PC-3 (cell line): ENCODE measurements around the gene TOB1. TPM values are rescaled to one million over a fixed set of nuclear protein-coding genes. Genes with fewer than 3 reads are reported as not detected.

ENCODE experiments used
- ATAC-seq: fragments of 200-7000 bp; cut with Tn5 transposase; 2 replicates; pipeline ENCODE4 v1.9.1; 2020; ENCODE audit warnings: mild to moderate bottlenecking, moderate library complexity
- BruUV-seq: library from RNA; stranded (reverse); fragments of 400-500 nt; replicated peaks from 2 replicates; lab custom pipeline; 2021; lab: Mats Ljungman, UMichigan
- CTCF ChIA-PET: fragments of 300-600 bp; sonication (Branson Sonifier 250); formaldehyde crosslinking; loops from one replicate; lab custom pipeline; 2022; ENCODE audit warnings: antibody characterized with exemption; lab: Charles Lee
- POLR2A ChIA-PET: fragments of 300-600 bp; sonication (Branson Sonifier 250); formaldehyde crosslinking; loops from one replicate; lab custom pipeline; 2022; ENCODE audit warnings: antibody characterized with exemption; ENCODE audit not compliant: unreplicated experiment; lab: Charles Lee
- DNase-seq: peaks from one replicate; pipeline ENCODE4 v3.0.0-alpha.2; 2015
- H2AFZ ChIP-seq: fragments of 300-600 bp; sonication (generic); 2 replicates; pipeline ENCODE4 v1.6.0; 2016; ENCODE audit warnings: antibody characterized with exemption, low read length
- H3F3A ChIP-seq: fragments of 300-600 bp; sonication (generic); one replicate; pipeline ENCODE4 v1.6.0; 2017; ENCODE audit warnings: antibody characterized with exemption, low read length, control low read depth, mild to moderate bottlenecking; ENCODE audit not compliant: unreplicated experiment
- H3K27ac ChIP-seq: fragments of 300-600 bp; sonication (generic); 2 replicates; pipeline ENCODE4 v1.5.1; 2016; ENCODE audit warnings: mild to moderate bottlenecking, low read length
- H3K27me3 ChIP-seq: fragments of 300-600 bp; sonication (generic); 2 replicates; pipeline ENCODE4 v1.6.1; 2016; ENCODE audit warnings: low read length, mixed read lengths
- H3K36me3 ChIP-seq: fragments of 300-600 bp; sonication (generic); 2 replicates; pipeline ENCODE4 v1.6.1; 2016; ENCODE audit warnings: low read depth, mixed run types, low read length, mixed read lengths
- H3K4me1 ChIP-seq: fragments of 300-600 bp; sonication (generic); 2 replicates; pipeline ENCODE4 v1.5.1; 2016; ENCODE audit warnings: low read length; ENCODE audit not compliant: insufficient read depth
- H3K4me2 ChIP-seq: fragments of 300-600 bp; sonication (generic); 2 replicates; pipeline ENCODE4 v1.6.0; 2016; ENCODE audit warnings: low read length
- H3K4me3 ChIP-seq: fragments of 300-600 bp; sonication (generic); 2 replicates; pipeline ENCODE4 v1.5.1; 2016; ENCODE audit warnings: mild to moderate bottlenecking, low read length, mixed read lengths
- H3K79me2 ChIP-seq: fragments of 300-600 bp; sonication (generic); 2 replicates; pipeline ENCODE4 v1.6.1; 2017; ENCODE audit warnings: low read length, mixed read lengths
- H3K9ac ChIP-seq: fragments of 300-600 bp; sonication (generic); 2 replicates; pipeline ENCODE4 v1.6.0; 2016; ENCODE audit warnings: mild to moderate bottlenecking, low read length
- H3K9me2 ChIP-seq: fragments of 300-600 bp; sonication (generic); replicated peaks from 2 replicates; pipeline ENCODE4 v1.6.1; 2016; ENCODE audit warnings: mixed run types, low read length, mixed read lengths
- H3K9me3 ChIP-seq: fragments of 300-600 bp; sonication (generic); 2 replicates; pipeline ENCODE4 v1.6.1; 2016; ENCODE audit warnings: low read length, mixed read lengths
- H4K20me1 ChIP-seq: fragments of 300-600 bp; sonication (generic); 2 replicates; pipeline ENCODE4 v1.6.1; 2016; ENCODE audit warnings: low read length, mixed read lengths
- EZH2 ChIP-seq: fragments of 300-600 bp; sonication (generic); IDR thresholded peaks from one replicate; pipeline ENCODE4 v1.6.1; 2017; ENCODE audit warnings: antibody characterized with exemption, mild to moderate bottlenecking, low read length; ENCODE audit not compliant: unreplicated experiment
- EZH2phosphoT487 ChIP-seq: fragments of 300-600 bp; sonication (generic); IDR thresholded peaks from 2 replicates; pipeline ENCODE4 v1.6.1; 2018; ENCODE audit warnings: mild to moderate bottlenecking, antibody characterized with exemption, low read length, borderline replicate concordance
- intact Hi-C: fragments of 100-400 bp; cut with micrococcal nuclease; formaldehyde crosslinking; loops from 2 replicates; pipeline ENCODE4 v1.9.0; 2023
- total RNA-seq: library from RNA; depleted of rRNA; stranded (reverse); fragments of >200 nt; gene quantifications from 2 replicates; pipeline ENCODE4 v1.2.3, GENCODE V29; 2014
- TF ChIP-seq, protein P1 (sequence below): fragments of 300-600 bp; sonication (generic); conservative IDR thresholded peaks from 2 replicates; pipeline ENCODE4 v1.5.1; 2017; ENCODE audit warnings: antibody characterized with exemption, low read depth, mild to moderate bottlenecking, low read length

Gene TOB1
- total RNA-seq, 1 experiment from 2014 or later, result 28.7 TPM

DNA sequence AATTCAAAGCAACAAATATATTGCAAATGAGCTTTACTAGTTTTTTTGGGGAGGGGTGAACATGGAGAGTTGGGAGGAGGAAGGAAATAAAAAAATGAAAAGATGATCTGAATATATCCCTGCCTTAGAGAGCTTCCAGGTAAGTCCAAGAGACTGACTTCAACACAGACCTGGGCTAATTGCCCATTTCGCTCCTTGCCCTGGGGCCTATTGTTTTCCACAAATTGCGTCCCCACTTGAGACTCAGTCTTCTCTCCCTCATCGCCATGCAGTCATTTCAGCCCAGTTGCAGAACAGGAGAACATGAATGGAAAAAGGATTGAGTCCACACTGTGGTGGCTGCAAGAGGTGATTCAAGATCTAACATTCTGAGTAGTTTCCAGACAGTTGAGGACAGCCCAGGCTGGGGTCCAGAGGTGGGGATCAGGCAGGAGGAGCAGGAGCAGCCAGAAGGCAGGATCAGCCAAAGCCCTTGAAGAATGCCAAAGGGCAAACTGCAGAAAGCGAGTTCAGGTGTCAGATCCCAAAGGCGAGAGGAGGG is 21.6 kb upstream of the TOB1 start:
- intact Hi-C loops, result no loop called here
- Histone ChIP-seq H3F3A (no peaks in the 10 kb centered on the region), H2AFZ (no peak overlapping the region), H4K20me1 (no peaks in the 10 kb centered on the region), H3K27me3 (no peaks in the 10 kb centered on the region), H3K4me2 (no peak overlapping the region), H3K9me2 (no peaks in the 10 kb centered on the region), H3K9me3 (no peaks in the 10 kb centered on the region), H3K9ac (no peak overlapping the region), H3K4me3 (no peak overlapping the region), H3K36me3 (no peaks in the 10 kb centered on the region), H3K4me1 (peaks cover 36% of the 10 kb centered on the region), H3K79me2 (no peaks in the 10 kb centered on the region), H3K27ac (no peak overlapping the region)
- no TSS peak for BruUV-seq
- DNase-seq (no peak), ATAC-seq (no peak)
- ChIA-PET POLR2A (no interaction called here), CTCF (no interaction called here)
- TF ChIP-seq EZH2phosphoT487 (no peak), EZH2 (no peak)
- TF ChIP-seq, protein P1, sequence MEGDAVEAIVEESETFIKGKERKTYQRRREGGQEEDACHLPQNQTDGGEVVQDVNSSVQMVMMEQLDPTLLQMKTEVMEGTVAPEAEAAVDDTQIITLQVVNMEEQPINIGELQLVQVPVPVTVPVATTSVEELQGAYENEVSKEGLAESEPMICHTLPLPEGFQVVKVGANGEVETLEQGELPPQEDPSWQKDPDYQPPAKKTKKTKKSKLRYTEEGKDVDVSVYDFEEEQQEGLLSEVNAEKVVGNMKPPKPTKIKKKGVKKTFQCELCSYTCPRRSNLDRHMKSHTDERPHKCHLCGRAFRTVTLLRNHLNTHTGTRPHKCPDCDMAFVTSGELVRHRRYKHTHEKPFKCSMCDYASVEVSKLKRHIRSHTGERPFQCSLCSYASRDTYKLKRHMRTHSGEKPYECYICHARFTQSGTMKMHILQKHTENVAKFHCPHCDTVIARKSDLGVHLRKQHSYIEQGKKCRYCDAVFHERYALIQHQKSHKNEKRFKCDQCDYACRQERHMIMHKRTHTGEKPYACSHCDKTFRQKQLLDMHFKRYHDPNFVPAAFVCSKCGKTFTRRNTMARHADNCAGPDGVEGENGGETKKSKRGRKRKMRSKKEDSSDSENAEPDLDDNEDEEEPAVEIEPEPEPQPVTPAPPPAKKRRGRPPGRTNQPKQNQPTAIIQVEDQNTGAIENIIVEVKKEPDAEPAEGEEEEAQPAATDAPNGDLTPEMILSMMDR, result no peak

DNA sequence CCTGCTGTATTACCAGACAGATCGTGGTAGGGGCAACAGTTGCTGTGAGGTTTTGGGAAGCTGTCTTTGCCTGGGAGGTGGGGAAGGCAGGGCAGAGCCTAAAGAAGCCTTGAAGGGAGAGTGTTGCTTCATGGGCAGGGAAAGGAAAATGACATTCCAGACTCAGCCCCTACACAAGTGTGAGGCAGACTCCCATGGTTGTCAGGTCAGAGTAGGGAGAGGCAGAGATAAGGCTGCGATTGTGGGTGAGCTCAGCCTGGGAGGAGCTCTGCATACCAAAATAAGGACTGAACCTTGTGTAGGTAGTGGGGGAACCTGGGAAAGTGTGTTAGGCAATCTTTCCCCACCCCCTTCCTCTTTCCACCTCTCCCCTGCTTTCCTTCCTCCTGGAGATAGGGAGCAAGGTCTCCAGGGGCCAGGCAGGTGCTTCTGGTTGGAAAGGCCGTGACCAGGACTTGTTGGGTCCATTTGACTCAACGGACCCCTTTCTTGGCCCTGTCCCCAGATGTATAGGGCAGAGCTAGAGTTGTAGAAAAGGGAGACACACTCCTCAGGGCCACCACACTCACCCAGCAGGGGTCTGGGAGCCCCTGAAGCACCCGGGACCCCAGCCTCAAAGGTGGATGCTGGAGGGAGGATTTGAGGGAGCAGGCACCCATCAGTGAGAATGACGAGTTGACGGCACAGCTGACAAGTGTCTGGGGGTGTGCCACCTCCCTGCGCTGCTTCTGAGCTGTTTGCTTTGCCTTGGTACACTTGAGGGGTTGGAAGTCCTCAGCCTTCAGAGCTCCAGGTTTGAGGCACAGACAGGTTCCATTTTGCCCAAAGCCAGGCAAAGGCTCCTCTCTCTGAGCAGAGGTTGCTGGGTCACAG is 18.5 kb upstream of the TOB1 start:
- Histone ChIP-seq H2AFZ (no peak overlapping the region), H3K4me2 (no peak overlapping the region), H3K9ac (no peak overlapping the region), H3K9me2 (no peaks in the 10 kb centered on the region), H3K79me2 (no peaks in the 10 kb centered on the region), H4K20me1 (no peaks in the 10 kb centered on the region), H3K27ac (no peak overlapping the region), H3K4me1 (peaks cover 11% of the 10 kb centered on the region), H3F3A (no peaks in the 10 kb centered on the region), H3K27me3 (no peaks in the 10 kb centered on the region), H3K9me3 (no peaks in the 10 kb centered on the region), H3K36me3 (no peaks in the 10 kb centered on the region), H3K4me3 (no peak overlapping the region)
- no TSS peak for BruUV-seq
- intact Hi-C loops, result no loop called here
- POLR2A ChIA-PET, result no interaction called here
- TF ChIP-seq EZH2phosphoT487 (no peak), EZH2 (no peak)
- TF ChIP-seq, protein P1, result no peak
- CTCF ChIA-PET, result no interaction called here
- DNase-seq (no peak), ATAC-seq (no peak)
